GM21737 (cell line): ENCODE data around the gene PRICKLE2.

Experiments
- ATAC-seq: cut with Tn5 transposase; IDR thresholded peaks from one replicate; pipeline ENCODE4 v1.9.1; 2021; ENCODE audit warnings: mild to moderate bottlenecking, moderate library complexity; ENCODE audit not compliant: unreplicated experiment

PRICKLE2 gene

DNA sequence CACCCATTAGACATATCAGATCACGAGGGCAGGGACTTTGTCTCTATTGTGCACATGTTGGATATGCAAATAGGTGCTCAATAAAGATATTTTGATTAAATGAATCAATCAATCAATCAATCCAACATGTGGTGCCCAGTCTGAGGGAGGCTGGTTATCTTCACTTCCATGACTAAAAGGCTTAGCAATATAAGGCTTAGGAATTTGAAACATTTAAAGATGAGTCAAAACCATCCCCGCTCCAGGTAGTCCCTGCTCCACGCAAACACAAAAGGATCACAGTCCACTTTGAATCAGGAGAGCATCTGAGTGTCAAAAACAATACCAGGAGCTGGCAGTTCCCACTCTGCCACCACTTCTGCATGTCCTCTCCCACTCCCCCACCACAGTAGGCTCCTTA lies 25.8 kb upstream of the PRICKLE2 start:
- ATAC-seq: no peak

DNA sequence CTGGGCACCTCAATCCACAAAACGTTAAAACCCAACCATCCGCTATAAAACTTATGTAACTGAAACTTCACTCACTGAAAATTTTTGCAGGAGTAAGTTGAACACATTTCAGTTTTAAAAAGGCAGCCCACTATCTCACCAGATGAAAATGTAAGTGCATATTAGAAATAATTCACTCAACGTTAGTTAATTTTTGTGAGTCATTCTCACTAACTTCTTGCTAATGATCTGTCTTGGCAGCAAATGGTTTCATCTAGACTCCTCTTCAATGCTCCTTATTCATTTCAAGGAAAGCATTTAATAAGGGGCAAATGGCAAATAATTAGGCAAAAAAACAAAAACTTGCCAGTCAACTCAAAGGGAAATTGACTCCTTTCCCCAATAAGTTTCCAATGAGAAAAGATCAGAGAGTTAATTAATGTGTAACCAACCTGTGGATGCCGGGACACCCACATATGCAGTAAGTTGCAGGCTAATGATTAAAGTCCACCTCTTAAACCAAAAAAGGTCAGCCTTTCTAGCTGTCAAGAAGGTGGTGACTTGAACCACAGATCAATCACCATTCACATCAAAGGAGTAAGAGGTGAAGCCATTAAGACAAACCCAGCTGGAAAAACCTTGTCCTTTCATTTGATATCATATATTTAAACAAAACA lies 22.9 kb upstream of the PRICKLE2 start:
- ATAC-seq: no peak

DNA sequence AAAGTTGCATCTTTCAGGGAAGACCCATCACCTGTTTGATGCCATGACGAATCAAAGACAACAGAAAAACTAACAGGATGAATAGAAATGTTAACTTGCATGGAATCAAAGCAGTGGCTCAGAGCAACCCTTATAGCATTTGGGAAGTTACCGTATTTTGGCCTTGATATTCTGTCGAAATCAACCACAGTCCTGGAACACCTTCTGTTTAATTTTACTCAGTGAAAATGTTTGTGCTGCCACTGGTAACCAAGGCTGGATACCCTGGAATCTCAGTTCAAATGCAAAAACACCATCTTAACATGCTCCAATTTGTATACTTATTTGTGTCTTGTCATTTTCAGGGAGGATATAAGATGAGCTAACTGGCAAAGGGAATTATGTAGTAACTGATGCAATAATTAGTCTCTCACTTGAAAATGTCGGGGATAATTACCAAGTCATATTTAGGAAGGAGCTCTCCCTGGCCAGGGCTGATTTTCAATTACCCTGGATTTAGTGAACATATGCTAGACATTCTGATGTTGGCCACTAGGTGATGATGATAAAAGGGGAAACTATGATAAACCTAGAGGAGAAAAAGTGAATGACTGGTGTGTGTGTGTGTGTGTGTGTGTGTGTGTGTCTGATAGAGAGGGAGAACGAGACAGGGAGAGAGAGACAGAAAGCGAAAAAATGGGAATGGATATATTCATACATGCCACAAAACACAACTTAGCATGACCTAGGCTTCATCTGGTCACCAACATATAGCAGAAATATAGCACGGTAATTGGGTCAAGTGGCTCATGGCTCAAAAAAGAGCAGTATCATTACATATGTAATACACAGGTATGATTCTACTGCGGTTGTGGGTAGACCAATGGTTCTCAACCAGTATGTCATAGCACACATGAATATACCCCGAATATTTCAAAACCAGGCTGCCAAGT lies 19.0 kb upstream of the PRICKLE2 start:
- no peak for ATAC-seq

DNA sequence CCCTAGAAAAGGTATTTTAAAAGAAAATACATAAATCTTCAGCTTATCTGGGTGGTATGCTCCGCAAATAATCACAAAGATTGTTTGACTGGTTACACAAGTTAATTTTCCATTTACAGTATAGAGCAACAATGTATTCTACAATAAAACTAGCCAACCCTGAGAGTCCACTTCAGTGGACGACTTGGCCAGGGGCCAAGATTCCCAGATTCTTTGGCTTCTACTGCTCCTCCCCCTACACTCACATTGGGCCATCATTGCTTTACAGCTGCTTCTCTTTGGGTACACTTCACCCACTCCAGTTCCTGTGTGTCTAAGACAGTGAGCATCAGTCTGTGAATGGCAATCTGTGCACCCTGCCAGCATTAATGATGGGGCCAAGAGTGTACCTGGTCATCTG lies 17.2 kb upstream of the PRICKLE2 start:
- no peak for ATAC-seq

DNA sequence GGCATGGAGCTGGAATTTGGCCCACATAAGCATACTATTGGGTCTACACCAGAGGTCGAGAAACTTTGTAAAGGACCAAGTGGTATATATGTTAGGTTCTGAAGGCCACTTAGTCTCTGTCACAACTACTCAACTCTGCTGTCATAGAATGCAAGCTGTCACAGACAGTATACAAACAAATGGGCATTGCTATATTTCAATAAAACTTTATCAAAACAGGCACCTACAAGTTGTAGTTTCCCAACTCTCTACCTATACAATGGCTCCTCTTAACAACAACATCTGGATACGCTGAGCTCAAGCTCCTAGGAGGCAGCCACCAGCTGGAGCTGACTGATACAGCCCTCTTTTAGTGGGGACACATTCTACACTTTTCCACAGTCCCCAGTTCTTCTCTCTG lies 15.7 kb upstream of the PRICKLE2 start:
- no peak for ATAC-seq

DNA sequence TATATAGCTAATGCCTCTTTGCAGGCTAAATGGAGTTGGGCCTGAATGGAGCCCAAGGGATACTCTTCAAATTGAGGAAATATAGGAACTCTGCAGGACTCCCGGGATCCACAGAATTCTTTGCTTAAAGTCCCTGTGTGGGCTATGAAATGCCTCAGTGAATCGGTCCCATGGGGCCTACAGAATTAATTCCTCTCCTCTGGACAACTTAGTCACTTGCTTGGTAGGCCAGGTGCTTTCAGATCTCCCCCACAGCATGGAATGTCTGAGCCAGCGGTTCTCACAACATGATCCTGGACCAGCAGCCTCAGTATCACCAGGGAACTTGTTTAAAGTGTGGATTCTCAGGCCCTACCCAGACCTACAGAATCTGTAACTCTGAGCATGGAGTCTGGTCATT lies 15.1 kb upstream of the PRICKLE2 start:
- no peak for ATAC-seq

DNA sequence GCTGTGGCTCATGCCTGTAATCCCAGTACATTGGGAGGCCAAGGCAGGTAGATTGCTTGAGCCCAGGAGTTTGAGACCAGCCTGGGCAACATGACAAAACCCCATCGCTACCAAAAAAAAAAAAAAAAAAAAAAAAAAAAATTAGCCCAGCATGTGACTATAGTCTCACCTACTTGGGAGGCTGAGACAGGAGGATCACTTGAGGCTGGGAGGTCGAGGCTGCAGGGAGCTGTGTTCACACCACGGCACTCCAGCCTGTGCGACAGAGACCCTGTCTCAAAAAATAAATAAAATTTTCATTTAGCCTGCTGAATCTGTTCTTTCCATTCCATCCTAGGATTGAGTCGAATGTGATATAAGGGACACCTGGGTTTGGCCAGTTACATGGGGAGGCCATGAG lies 14.6 kb upstream of the PRICKLE2 start:
- no peak for ATAC-seq

DNA sequence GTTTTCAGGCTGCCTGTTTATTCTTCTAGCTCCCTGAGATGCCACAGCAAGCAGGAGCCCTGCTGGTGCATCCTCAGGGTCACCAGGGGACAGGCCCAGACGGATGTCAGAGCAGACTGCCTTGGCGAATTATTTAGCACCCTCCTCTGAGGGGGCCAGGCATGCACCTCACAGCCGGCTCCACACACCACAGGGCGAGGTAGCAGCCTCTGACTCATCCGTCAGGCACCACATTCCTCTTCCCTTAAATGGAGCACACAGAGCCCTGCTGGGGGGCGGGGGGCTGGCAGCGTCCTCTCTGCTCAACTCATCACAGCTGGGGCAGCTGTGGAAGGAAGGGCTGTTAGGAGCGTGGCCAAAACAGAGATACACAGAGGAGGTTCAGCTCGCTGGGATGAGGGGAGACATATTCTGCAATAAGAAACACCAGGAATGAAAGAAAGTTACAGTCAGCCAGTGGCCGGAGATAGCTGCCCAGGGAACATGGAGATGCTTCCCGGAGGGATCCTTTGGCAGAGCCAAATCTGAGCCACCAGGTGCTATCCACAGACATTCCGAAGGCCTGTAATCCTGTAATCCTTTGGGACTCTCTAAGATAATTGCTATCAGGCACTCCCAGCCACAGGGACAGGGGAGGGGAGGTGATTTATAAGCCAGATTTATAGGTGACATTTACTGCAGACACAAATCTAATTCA lies 13.9 kb upstream of the PRICKLE2 start:
- ATAC-seq: no peak

DNA sequence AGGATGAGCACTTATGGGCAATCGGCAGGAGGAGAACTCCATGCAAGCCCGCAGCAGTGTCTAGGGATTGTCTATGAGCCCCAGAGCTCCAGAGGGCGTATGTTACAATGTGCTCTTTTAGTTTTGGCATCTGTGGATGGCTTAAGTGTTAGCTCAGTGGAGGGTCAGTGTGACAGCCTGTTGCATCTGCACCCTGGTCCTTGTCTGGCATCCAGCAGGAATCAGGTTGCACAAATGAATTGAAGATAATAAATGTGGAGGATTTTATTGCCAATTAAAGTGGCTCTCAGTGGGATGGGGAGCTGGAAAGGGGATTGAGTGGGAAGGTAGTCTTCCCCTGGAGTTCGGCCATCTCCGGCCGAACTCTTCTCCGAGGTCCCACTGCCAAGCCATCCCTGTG lies 11.8 kb upstream of the PRICKLE2 start:
- no peak for ATAC-seq

DNA sequence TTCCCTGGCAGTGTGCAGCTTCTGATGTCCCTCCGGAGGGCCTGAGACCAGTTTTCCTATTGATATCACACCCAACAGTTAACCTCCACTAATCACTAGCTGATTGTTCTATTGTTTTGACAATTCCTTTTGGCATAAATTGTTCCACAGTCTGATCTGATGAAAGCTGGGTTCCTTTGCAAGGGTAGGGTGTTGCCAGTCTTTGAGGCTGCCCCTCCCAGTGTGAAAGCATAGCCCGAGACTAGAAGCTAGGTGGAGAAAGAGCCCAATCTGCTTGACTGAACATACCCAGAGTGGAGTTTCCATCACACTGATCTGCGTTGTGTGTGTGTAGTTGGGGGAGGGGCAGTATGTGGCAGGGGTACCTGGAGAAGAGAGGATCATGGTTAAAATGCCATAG lies 10.3 kb upstream of the PRICKLE2 start:
- ATAC-seq: no peak

DNA sequence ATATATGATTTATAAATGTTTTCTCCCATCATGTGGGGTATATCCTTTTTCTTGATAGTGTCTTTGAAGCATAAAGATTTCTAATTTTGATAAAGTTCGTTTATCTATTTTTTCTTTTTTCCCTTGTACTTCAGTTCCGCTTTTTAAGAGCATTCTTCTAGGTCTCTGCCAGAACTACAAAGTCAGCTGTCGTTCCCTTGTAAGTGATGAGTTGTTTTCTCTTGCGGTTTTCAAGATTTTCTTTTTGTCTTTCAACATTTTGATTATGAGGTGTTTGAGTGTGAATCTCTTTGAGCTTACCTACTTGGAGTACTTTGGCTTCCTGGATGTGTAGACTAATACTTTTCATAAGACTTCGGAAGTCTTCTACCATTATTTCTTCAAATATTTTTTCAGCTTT lies 9.3 kb upstream of the PRICKLE2 start:
- no peak for ATAC-seq

DNA sequence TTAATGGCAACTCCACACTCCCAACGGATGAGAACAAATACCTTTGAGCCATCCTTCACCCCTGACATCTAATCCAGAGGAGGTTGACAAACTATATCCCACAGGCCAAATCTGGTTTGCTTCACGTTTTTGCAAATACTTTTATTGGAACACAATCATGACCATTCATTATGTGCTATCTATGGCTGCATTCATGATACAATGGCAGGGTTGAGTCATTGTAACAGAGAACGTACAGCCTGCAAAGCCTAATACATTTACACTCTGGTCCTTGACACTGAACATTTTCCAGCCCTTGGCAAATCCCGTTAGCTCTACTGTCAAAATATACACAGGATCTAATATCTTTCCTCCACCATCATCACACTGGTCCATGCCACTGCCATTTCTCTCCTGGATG lies 7.6 kb upstream of the PRICKLE2 start:
- no peak for ATAC-seq

DNA sequence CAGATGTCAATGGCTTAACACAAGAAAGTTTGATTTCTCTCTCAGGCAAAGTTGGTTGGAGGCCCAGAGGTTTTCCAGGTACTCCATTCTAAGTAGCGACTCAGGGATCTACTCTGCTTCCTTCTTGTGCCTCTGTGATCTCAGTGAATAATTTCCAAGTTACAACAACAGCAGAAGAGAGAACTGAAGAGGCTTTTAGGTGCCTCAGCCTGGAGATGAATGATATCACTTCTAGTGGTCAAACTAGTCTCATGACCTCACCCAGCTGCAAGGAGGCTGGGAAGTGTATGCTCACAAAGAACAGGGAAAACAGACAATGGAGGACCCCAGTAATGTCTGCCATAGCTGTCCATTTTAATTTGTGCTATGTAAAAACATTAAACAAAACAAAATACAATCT lies 4.6 kb upstream of the PRICKLE2 start:
- ATAC-seq: no peak

DNA sequence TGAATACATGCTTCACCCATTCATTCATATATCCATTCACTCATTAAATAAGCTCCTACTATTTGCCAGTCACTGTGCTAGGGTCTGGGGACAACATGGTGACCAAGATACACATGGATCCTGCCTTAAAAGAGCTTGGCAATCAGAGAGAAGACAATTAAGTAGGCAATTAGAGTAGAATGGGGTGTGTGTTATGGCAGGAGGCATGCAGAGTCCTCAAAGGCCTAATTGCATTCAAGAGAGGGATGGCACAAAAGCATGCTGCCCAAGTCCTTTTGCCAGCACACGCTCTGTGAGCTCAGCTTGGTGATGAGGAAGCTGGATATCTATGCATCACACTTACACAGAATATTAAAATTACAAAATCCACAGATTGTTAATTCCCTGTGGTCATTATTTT lies 2.8 kb upstream of the PRICKLE2 start:
- no peak for ATAC-seq

DNA sequence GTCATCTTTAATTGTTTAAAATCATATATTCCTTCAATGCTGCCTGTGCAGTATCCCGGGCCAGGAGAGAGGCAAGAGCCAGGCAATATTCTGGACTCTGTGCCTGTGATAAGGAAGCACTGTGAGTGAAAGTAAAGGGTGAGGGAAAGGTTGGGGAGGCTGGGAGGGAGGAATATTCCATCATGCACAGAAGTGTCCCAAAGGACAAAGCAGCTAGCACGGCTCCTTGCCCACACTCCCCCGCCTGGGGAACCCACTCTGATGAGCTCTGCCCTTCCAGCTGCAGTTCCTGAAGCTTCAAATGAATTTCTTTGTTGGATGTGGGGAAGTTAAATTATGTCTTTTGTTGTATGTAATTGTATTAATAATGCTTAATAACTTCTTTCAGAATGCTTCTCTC lies 1.5 kb upstream of the PRICKLE2 start:
- no peak for ATAC-seq

DNA sequence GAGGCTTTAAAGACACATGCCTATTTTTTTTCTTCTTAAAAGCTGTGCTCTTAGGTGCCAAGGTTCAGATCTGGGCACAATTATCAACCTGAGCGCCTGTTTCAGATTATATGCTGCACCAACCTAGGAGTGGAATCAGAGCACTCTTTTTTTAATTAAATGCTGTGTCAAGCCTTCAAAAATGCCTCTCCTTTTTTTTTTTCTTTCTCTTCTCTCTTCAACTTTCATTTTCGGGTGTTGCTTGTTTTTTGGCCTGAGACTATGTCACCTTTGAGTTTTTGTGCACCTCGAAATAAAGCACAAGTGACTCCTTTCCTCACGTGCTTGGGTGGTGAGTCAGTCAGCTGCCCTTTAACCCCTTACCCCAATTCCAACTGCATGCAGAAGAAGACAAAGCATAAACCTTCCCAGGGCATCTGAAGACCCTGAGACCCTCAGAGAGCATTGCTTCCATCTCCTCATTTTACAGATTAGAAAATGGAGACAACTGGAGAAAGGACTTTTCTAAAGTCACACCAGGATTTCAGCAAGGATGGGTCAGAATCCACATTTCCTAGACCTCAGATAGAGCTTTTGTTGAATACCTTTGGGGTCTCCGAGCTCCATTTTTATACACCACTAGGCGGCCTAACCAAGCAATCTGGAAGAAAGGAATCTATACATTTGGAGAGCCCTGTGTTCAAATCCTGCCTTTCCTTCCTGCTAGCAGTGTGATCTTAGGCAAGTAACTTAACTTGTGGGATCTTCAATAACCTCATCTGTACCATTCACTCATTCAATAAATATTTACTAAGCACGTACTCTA lies 631 bp upstream of the PRICKLE2 start:
- no peak for ATAC-seq

DNA sequence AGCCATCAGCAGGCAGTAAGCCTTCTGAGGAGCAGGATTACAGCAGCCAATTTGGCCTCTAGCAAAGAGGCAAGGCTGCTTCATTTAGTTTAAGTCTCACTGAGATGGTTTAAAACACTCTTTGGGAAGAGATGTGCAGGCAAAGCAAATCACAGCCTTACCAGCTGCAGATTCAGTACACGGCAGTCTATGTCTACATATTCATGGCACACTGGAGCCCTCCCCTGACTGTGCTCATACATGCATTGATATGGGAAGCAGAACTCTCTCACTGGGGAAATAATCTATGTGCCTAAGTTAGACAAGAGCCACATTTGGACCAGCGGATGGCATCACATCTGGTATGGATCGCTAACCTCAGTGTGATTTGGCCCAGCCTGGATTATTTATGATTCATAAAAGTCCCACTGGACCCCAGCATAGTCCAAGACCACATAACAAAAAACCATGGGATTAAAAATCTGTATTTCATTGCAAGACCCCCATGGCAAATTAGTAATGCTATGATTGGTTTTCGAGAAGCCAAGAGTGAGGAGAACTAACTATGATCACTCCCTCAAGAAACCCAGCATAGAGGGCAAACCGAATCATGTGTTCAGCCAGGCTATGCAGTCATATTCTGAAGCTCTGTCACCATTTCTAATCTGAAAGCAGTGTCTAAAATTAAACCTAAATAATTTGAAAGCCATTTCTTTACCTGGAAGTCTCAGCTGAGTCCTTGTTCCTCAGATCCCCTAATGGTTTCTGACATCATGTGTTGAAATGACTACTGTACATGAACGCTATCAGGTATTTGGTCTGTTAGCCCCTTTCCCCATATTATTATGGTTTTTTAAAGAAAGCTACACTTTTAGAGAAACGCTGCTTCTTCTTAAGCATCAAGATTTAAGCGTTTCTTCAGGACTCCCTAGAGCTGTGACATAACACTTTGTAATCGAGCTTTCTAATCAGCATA lies 1.2 kb downstream of the PRICKLE2 start:
- no peak for ATAC-seq

DNA sequence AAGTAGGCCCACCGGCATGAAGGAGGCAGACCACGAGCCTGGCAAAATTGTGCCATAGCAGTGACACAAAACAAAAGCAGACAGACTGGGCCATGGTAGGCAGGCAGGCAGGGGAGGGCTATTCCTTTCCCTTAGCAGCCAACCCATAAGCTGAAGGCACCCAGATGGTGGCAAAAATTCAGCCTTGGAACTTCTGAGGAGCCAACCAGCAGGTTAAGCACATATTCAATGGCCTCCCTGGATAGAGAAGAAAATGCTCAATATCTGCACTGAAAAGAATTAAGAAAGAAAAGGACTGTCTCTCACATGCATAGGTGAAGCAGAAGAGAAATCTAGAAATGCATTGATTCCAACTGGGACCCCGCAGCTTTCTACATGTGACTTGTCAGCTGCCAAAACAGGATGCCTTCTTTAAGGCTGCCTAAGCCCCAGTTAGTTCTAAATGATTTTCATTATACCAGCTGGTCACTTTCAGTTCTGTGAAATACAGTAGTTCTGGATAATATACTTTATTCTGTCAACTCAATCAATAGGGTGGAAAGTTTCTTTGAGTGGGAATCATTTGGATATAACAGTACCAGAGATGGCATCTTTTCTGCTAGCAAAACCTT lies 2.7 kb downstream of the PRICKLE2 start:
- ATAC-seq: no peak

DNA sequence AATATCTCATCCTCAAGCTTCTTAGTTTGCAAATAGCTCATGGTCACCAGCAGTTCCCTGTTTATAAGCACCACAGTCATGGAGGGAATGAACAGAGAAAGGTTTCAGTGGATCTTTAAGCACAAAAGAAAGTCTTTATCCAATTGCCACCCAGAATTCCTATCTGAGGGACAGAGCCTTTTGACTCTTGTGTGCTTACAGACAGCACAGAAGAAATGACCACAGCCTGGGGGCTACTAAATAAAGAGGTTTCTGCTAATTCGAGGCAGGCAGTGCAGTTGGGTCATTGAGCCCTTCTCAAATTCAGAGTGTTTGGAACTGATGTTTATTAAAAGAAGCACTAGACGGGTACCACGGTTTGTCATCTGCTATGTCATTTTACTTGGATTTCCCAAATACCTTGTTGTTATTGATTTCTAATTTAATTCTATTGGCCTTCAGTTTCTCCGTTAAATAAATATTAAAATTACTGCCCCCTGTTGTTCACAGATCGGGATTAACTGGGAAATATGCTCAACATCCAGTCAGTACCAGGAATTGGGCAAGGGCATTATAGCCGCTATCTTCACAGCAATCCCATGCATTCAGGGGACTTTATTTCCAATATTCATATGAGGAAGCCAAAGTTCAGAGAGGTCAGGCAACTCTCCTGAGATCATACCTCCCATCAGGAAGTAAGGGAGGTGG lies 3.6 kb downstream of the PRICKLE2 start:
- no peak for ATAC-seq
